ENCODE measurements around the gene PKP3.
A peak's percentile ranks its signal among the peaks of the same experiment; 100 is the strongest.

DNA sequence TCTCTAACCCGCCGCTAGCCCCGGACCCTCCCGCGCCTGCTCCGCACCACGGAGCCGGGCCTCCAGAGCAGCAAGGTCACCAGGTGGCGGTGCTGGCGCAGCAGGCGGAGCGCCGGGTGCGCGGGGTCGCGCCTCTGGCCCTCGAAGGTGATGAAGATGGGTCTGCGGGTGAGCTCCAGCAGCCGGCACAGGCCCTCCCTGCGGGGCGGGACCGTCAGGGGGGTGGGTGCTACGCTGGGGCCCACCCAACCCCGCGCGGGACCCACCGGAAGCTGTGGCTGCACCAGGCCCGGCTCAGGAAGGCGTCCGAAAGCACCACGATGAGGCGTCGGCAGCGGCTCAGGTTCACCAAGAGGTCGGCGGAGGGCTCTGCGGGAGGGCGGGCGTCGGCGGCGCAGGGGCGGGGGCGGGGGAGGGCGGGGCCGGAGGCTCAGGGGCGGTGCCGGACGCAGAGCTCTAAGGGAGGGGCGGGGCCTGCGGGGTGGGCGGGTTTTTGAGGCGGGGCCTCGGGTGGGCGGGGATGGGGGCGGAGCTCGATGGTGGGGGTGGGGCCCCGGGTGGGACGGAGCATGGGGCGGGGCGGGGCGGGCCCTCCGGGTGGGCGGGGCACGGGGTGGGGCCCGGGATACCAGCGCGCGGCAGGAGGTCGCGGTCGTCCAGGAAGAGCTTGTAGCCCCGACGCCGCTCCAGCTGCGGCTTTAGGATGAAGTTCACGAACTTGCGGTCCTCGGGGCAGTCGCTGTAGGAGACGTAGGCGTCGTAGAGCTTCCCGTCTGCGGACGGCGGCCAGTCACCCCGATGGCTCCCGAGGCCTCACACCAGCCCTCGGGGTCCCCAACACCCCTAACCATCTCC lies 13.0 kb downstream of the PKP3 start:
- TF ChIP-seq, protein P1, sequence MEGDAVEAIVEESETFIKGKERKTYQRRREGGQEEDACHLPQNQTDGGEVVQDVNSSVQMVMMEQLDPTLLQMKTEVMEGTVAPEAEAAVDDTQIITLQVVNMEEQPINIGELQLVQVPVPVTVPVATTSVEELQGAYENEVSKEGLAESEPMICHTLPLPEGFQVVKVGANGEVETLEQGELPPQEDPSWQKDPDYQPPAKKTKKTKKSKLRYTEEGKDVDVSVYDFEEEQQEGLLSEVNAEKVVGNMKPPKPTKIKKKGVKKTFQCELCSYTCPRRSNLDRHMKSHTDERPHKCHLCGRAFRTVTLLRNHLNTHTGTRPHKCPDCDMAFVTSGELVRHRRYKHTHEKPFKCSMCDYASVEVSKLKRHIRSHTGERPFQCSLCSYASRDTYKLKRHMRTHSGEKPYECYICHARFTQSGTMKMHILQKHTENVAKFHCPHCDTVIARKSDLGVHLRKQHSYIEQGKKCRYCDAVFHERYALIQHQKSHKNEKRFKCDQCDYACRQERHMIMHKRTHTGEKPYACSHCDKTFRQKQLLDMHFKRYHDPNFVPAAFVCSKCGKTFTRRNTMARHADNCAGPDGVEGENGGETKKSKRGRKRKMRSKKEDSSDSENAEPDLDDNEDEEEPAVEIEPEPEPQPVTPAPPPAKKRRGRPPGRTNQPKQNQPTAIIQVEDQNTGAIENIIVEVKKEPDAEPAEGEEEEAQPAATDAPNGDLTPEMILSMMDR (IDR thresholded peaks at IDR 0.05): peak in 2 of 3 experiments; percentile 6 to 16
- TF ChIP-seq POLR2A (IDR thresholded peaks at IDR 0.05): no peak

All from testis (tissue), 2 donors.